ENCODE measurements around the gene THNSL1. TPM values are rescaled to one million over a fixed set of nuclear protein-coding genes. Genes with fewer than 3 reads are reported as not detected.

Gene THNSL1
- total and polyA plus RNA-seq, 12 donors = 1.4 to 6.8 (median 5.1) TPM

DNA sequence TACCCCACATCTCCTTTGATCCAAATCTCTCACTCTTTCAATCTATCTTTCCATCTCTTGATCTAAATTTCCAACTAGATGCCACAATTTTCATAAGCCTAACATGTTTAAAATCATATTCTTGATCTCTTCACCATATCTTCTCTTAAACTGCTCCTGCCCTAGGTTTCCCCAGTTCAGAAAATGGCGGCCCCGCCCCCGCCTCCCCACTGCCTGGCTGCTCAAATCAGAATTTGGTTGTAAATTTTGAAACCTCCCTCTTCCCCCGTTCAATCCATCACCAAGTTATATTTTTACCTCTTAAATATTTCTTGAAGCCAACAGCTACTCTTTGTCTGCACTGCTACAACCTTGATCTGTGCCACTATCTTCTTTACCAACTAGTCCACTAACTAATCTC is 36.7 kb upstream of the THNSL1 start:
- peak overlapping the region in 5 of 10 donors; percentile 8 to 69 (median 42) for H3K27ac ChIP-seq
- 96 to 98% methylated on average over 4 of the region's 4 CpGs for WGBS, 2 donors

DNA sequence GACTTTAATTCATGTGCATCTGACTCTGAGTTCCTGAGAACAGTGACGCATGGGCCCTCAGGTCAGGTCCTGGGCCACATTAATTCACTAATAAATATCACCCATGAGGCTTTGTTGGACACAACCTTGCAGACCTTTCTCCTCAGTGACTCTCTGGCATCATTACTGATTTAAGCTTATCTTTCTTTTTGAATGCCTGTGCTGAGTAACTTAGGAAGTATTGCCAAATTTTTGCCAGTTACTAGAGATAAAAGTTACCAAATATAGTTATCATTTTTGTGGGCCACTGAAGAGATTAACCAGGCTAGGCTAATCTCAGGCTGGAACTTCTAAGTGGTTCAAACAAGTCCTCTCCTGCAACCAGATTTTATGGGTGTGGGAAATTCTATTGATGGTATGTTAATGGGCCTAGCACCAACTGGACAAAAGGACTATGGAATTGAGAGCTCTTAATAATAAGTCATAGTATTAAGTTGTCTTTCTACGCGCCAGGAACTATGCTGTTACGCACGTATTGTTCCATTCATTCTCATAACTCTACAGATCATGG is 35.2 kb upstream of the THNSL1 start:
- TF ChIP-seq, protein P1, sequence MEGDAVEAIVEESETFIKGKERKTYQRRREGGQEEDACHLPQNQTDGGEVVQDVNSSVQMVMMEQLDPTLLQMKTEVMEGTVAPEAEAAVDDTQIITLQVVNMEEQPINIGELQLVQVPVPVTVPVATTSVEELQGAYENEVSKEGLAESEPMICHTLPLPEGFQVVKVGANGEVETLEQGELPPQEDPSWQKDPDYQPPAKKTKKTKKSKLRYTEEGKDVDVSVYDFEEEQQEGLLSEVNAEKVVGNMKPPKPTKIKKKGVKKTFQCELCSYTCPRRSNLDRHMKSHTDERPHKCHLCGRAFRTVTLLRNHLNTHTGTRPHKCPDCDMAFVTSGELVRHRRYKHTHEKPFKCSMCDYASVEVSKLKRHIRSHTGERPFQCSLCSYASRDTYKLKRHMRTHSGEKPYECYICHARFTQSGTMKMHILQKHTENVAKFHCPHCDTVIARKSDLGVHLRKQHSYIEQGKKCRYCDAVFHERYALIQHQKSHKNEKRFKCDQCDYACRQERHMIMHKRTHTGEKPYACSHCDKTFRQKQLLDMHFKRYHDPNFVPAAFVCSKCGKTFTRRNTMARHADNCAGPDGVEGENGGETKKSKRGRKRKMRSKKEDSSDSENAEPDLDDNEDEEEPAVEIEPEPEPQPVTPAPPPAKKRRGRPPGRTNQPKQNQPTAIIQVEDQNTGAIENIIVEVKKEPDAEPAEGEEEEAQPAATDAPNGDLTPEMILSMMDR (IDR thresholded peaks at IDR 0.05) = no peak
- Histone ChIP-seq H3K27ac (peak overlapping the region in 5 of 10 donors; percentile 14 to 69 (median 45)), H3K9me3 (peaks cover 0 to 4% (median 0%) of the 10 kb centered on the region in 11 donors), H3K27me3 (no peaks in the 10 kb centered on the region), H3K4me3 (no peak overlapping the region), H3K4me1 (peaks cover 0 to 38% (median 15%) of the 10 kb centered on the region in 9 donors), H3K36me3 (no peaks in the 10 kb centered on the region)
- 72 to 75% methylated on average over 5 of the region's 5 CpGs for WGBS, 2 donors
- no peak for DNase-seq
- intact Hi-C loops (cut with DNase I) = loop anchor here in 7 of 10 donors (5.0 to 10.0 kb wide), 4 partner anchors 256 to 349 kb away; partner anchors contain the start of gene ARHGAP21 (in 4 of the 7)
- ATAC-seq = peak in 6 of 8 donors; percentile 65 to 96 (median 85)

More for the DNA sequence above, 36.7 kb upstream of the THNSL1 start:
- no peak for ATAC-seq
- Histone ChIP-seq H3K36me3 (no peaks in the 10 kb centered on the region), H3K4me1 (peaks cover 0 to 37% (median 9%) of the 10 kb centered on the region in 9 donors), H3K4me3 (no peak overlapping the region), H3K9me3 (peaks cover 0 to 4% (median 0%) of the 10 kb centered on the region in 11 donors), H3K27me3 (no peaks in the 10 kb centered on the region)
- no peak for DNase-seq
- intact Hi-C loops (cut with DNase I) = loop anchor here in 7 of 10 donors (5.0 to 10.0 kb wide), 5 partner anchors 255 to 347 kb away; partner anchors contain the start of gene ARHGAP21 (in 5 of the 7)
- TF ChIP-seq, protein P1 (IDR thresholded peaks at IDR 0.05) = no peak

DNA sequence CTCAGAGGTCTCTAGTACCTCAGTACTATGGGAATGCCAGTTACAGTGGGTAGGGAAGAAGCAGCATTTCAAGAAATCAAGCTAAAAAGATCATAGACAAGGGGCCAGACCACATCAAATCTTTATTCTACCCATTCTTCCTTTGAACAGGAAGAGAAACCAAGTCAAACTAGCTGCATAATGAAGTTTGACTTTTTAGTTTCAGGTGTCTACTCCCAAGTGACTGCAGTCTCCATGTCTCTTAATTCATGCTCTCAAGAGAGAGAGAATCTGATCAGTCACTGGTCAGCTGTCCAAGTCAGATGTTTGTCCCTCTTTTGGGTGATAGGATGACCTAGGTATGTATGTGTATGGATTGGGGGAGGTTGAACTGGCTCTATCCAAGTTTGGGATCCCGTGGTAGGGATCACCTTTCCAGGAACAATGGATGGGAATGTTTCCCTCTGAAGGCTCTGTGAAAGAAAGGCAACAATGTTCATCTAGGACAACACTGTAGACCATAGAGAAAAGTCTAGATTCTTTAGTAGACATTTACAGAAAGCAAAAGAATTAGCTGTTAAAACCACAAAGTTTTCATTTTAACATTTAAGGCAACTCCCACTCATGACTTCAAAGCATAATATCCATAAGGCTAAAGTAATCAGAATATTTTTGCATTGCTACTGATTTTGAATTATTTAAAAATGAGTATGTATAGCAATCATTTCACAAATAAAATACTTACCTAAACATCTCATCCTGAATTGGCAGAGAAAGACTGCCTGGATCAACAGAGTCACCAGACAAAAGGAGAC is 33.9 kb upstream of the THNSL1 start:
- no peak for ATAC-seq
- TF ChIP-seq, protein P1 (IDR thresholded peaks at IDR 0.05) = no peak
- Histone ChIP-seq H3K36me3 (no peaks in the 10 kb centered on the region), H3K27me3 (no peaks in the 10 kb centered on the region), H3K27ac (peak overlapping the region in 2 of 10 donors; percentile 45 to 69), H3K4me1 (peaks cover 0 to 38% (median 15%) of the 10 kb centered on the region in 9 donors), H3K4me3 (no peak overlapping the region), H3K9me3 (peaks cover 0 to 4% (median 0%) of the 10 kb centered on the region in 11 donors)
- intact Hi-C loops (cut with DNase I) = loop anchor here in 7 of 10 donors (5.0 to 10.0 kb wide), 4 partner anchors 258 to 350 kb away; partner anchors contain the start of gene ARHGAP21 (in 4 of the 7)
- no peak for DNase-seq
- WGBS, 2 donors = 93% methylated on average over 1 of the region's 1 CpG

DNA sequence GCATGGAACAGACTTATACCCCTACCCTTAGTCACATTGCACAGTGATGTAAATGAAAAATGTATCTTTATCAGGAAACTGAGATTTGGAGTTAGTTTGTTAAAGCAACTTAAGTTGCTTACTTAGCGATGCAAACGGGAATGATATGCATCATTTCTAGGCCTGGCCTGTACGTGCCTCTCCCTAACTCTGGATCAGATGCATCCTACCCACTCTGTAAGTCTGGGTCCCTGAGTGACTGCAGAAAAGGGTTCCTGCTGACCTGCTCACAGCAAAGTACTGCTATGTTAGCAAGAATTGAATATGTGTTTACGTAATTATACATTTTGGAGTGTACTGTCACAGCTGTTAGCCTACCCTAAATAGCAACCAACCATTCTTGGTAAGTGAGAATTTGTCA is 33.3 kb upstream of the THNSL1 start:
- Histone ChIP-seq H3K4me3 (no peak overlapping the region), H3K36me3 (no peaks in the 10 kb centered on the region), H3K27me3 (no peaks in the 10 kb centered on the region), H3K9me3 (peaks cover 0 to 4% (median 0%) of the 10 kb centered on the region in 11 donors), H3K27ac (no peak overlapping the region), H3K4me1 (peaks cover 0 to 35% (median 14%) of the 10 kb centered on the region in 9 donors)
- TF ChIP-seq, protein P1 (IDR thresholded peaks at IDR 0.05) = no peak
- intact Hi-C loops (cut with DNase I) = loop anchor here in 7 of 10 donors (5.0 to 10.0 kb wide), 4 partner anchors 258 to 351 kb away; partner anchors contain the start of gene ARHGAP21 (in 4 of the 7)
- DNase-seq (no peak), ATAC-seq (no peak)
- WGBS, 2 donors = 97 to 98% methylated on average over 4 of the region's 4 CpGs
